Measurements from ENCODE around the gene CCDC187. TPM values are rescaled to one million over a fixed set of nuclear protein-coding genes. Genes with fewer than 3 reads are reported as not detected.

CCDC187 gene
- total RNA-seq, 2 experiments from 2014 or later, result 0.07 TPM; not detected in 1

- no peaks in the 10 kb centered on the region for H3K9me3 Mint-ChIP-seq
- no peak overlapping the region for H3K27ac Mint-ChIP-seq
- POLR2A ChIA-PET, result no interaction called here
- no peak for DNase-seq
- no peaks in the 10 kb centered on the region for H3K27me3 Mint-ChIP-seq
- H3K36me3 Mint-ChIP-seq (ENCODE audit: low read depth), result no peaks in the 10 kb centered on the region
- intact Hi-C loops (cut with micrococcal nuclease), result no loop called here
- ATAC-seq, result no peak
- TF ChIP-seq CTCF (IDR thresholded peaks at IDR 0.05), result no peak
- H3K4me1 Mint-ChIP-seq (ENCODE audit: low read depth), result no peaks in the 10 kb centered on the region
- H3K4me3 Mint-ChIP-seq, result no peak overlapping the region
- CTCF ChIA-PET, result no interaction called here
Observed at GRCh38 chr9:136274786-136275654, 28.9 kb downstream of the CCDC187 start.

GRCh38 chr9:136273921-136274785, 29.7 kb downstream of the CCDC187 start:
- DNase-seq, result no peak
- no peaks in the 10 kb centered on the region for H3K36me3 Mint-ChIP-seq (ENCODE audit: low read depth)
- H3K4me3 Mint-ChIP-seq, result no peak overlapping the region
- no peak overlapping the region for H3K27ac Mint-ChIP-seq
- ATAC-seq, result no peak
- POLR2A ChIA-PET, result no interaction called here
- no peaks in the 10 kb centered on the region for H3K9me3 Mint-ChIP-seq
- CTCF ChIA-PET, result no interaction called here
- no peaks in the 10 kb centered on the region for H3K4me1 Mint-ChIP-seq (ENCODE audit: low read depth)
- intact Hi-C loops (cut with micrococcal nuclease), result no loop called here
- TF ChIP-seq CTCF (IDR thresholded peaks at IDR 0.05), result no peak
- H3K27me3 Mint-ChIP-seq, result no peaks in the 10 kb centered on the region

GRCh38 chr9:136273244-136273865, 30.5 kb downstream of the CCDC187 start:
- H3K36me3 Mint-ChIP-seq (ENCODE audit: low read depth), result no peaks in the 10 kb centered on the region
- no peak for ATAC-seq
- no peaks in the 10 kb centered on the region for H3K27me3 Mint-ChIP-seq
- no peak for TF ChIP-seq CTCF (IDR thresholded peaks at IDR 0.05)
- H3K4me1 Mint-ChIP-seq (ENCODE audit: low read depth), result no peaks in the 10 kb centered on the region
- CTCF ChIA-PET, result no interaction called here
- intact Hi-C loops (cut with micrococcal nuclease), result no loop called here
- H3K27ac Mint-ChIP-seq, result no peak overlapping the region
- H3K4me3 Mint-ChIP-seq, result no peak overlapping the region
- DNase-seq, result no peak
- no peaks in the 10 kb centered on the region for H3K9me3 Mint-ChIP-seq
- POLR2A ChIA-PET, result no interaction called here

GRCh38 chr9:136270173-136270705, 33.7 kb downstream of the CCDC187 start:
- no peak for ATAC-seq
- H3K27ac Mint-ChIP-seq, result no peak overlapping the region
- intact Hi-C loops (cut with micrococcal nuclease), result no loop called here
- no peaks in the 10 kb centered on the region for H3K9me3 Mint-ChIP-seq
- H3K36me3 Mint-ChIP-seq (ENCODE audit: low read depth), result no peaks in the 10 kb centered on the region
- ChIA-PET CTCF (interaction anchor here (0.8 kb wide), 1 partner anchor 13 kb away, joined by 4 read pairs; no protein-coding TSS in a partner anchor), POLR2A (no interaction called here)
- H3K4me3 Mint-ChIP-seq, result no peak overlapping the region
- no peak for DNase-seq
- no peak for TF ChIP-seq CTCF (IDR thresholded peaks at IDR 0.05)
- peaks cover 10% of the 10 kb centered on the region for H3K4me1 Mint-ChIP-seq (ENCODE audit: low read depth)
- no peaks in the 10 kb centered on the region for H3K27me3 Mint-ChIP-seq
